Peyer's patch (tissue), 4 donors: Measurements from ENCODE around the gene CHST15. TPM values are rescaled to one million over a fixed set of nuclear protein-coding genes. Genes with fewer than 3 reads are reported as not detected.

ENCODE experiments used
- DNase-seq, 3 donors: peaks; one replicate each; pipeline ENCODE4 v3.0.0-alpha.2; 2017 to 2019
- H3K27ac ChIP-seq, 4 donors: fragments of 200-600 bp; sonication (generic); one replicate each; pipeline ENCODE4 v1.5.1; 2016 to 2019
- H3K27me3 ChIP-seq, 2 donors: fragments of 200-600 bp; sonication (generic); one replicate each; pipeline ENCODE4 v1.5.1; 2019
- H3K36me3 ChIP-seq, 3 donors: fragments of 200-600 bp; sonication (generic); one replicate each; pipeline ENCODE4 v1.5.1; 2016 to 2019
- H3K4me1 ChIP-seq, 4 donors: fragments of 200-600 bp; sonication (generic); one replicate each; pipeline ENCODE4 v1.5.1; 2016 to 2019
- H3K4me3 ChIP-seq, 4 donors: fragments of 200-600 bp; sonication (generic); 1 replicate in 3 of 4; 2 replicates in 1 of 4; pipeline ENCODE4 v1.5.1; 2016 to 2019; ENCODE audit warnings: mild to moderate bottlenecking in 1 of 4
- H3K9me3 ChIP-seq, 4 donors: fragments of 200-600 bp; sonication (generic); one replicate each; pipeline ENCODE4 v1.5.1; 2016 to 2019; ENCODE audit warnings: mild to moderate bottlenecking in 1 of 4
- POLR2A ChIP-seq, 2 donors: fragments of 450-650 bp; IDR thresholded peaks; one replicate each; pipeline ENCODE4 v1.5.1; 2017; ENCODE audit warnings: antibody characterized with exemption in 2 of 2, mild to moderate bottlenecking in 2 of 2, moderate library complexity in 2 of 2
- total RNA-seq, 4 donors: library from RNA; depleted of rRNA; stranded (reverse); fragments of >200 nt; gene quantifications; one replicate each; pipeline ENCODE4 v1.1.0, GENCODE V29; 2016
- TF ChIP-seq, protein P1 (sequence below), 6 experiments: fragments of 450-650 bp in 4 of 6; fragments of 200-600 bp in 2 of 6; sonication (generic) in 1 of 6; IDR thresholded peaks; one replicate each; pipeline ENCODE4 v1.5.1; 2017 to 2019; ENCODE audit warnings: antibody characterized with exemption in 6 of 6, mild to moderate bottlenecking in 3 of 6, moderate library complexity in 1 of 6

The CHST15 gene
- total RNA-seq, 4 donors from 2014 or later = 3.9 to 55.3 (median 10.9) TPM

DNA sequence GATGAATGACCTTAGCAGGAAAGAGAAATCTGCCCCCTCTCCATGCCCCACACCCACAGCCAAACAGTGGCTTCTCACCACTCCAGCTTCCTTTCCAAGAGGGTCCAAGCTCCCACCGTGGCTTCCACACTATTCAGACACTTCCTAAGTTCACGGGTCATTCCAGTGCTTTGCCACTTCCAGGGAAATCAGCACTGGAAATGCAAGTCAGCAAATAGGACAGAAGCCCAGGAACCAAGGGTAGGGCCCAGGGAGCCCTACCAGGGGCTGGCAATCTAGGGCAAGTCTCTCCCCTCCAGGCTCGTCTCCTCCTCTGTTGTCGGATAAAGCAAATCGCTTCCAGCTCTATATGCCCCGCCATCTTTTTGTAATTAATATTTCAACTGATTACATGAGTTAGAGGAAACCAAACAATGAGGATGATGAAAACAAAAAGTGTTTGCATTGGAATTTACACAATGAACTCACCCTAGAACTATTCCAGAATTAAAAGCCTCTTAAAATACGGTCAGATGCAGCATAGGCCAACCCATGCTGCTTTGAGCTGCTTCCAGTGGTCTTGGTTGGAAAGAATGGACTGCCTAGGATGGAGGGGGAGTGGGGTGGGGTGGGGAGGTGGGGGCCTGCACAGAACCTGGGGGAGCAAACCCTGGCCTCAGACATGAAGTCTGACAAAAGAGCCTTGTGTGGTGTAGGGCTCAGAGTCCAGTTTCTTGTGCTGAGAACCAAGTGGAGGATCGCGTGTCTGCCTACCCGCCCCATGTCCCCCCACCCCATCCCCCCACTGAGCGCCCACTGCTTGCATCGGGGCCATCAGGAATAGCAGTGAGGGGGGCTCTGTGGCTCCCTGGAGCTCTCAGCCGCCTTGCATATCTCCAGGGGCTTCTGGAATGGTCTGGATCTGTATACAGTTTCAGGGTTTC lies 127.2 kb downstream of the CHST15 start:
- no peak overlapping the region for H3K27ac ChIP-seq

DNA sequence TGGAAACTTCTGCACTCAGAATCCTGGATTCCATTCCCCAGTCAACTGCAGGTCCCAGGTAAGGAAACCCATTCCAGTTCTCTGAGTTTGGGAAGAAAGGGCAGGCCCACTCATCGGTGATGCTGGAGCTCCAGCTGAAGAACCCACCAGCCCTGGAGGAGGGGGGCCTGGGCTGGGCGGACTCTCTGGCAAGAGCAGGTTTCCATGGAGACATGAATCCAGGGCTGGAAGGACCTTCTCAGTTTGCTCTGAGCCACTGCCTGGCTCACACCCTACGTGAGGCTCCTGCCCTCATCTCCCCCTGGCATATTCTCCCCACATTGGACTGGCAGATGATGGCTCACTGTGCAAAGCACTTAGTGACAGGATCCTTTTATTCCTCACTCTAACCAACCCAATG lies 128.4 kb downstream of the CHST15 start:
- H3K36me3 ChIP-seq = no peaks in the 10 kb centered on the region
- DNase-seq = no peak
- H3K4me3 ChIP-seq = no peak overlapping the region
- no peak overlapping the region for H3K27ac ChIP-seq
- H3K9me3 ChIP-seq = no peaks in the 10 kb centered on the region
- peaks cover 0 to 3% (median 0%) of the 10 kb centered on the region in 4 donors for H3K4me1 ChIP-seq
- TF ChIP-seq POLR2A (IDR thresholded peaks at IDR 0.05) = no peak
- TF ChIP-seq, protein P1, sequence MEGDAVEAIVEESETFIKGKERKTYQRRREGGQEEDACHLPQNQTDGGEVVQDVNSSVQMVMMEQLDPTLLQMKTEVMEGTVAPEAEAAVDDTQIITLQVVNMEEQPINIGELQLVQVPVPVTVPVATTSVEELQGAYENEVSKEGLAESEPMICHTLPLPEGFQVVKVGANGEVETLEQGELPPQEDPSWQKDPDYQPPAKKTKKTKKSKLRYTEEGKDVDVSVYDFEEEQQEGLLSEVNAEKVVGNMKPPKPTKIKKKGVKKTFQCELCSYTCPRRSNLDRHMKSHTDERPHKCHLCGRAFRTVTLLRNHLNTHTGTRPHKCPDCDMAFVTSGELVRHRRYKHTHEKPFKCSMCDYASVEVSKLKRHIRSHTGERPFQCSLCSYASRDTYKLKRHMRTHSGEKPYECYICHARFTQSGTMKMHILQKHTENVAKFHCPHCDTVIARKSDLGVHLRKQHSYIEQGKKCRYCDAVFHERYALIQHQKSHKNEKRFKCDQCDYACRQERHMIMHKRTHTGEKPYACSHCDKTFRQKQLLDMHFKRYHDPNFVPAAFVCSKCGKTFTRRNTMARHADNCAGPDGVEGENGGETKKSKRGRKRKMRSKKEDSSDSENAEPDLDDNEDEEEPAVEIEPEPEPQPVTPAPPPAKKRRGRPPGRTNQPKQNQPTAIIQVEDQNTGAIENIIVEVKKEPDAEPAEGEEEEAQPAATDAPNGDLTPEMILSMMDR (IDR thresholded peaks at IDR 0.05) = no peak
- H3K27me3 ChIP-seq = no peaks in the 10 kb centered on the region

More for the DNA sequence above, 127.2 kb downstream of the CHST15 start:
- no peak for DNase-seq
- Histone ChIP-seq H3K27me3 (peaks cover 0 to 5% of the 10 kb centered on the region in 2 donors), H3K4me3 (no peak overlapping the region), H3K9me3 (no peaks in the 10 kb centered on the region), H3K36me3 (no peaks in the 10 kb centered on the region), H3K4me1 (peaks cover 0 to 3% (median 0%) of the 10 kb centered on the region in 4 donors)
- TF ChIP-seq, protein P1 (IDR thresholded peaks at IDR 0.05) = no peak
- TF ChIP-seq POLR2A (IDR thresholded peaks at IDR 0.05) = no peak

- no peak overlapping the region for H3K27ac ChIP-seq
- no peak for DNase-seq
- TF ChIP-seq, protein P1 (IDR thresholded peaks at IDR 0.05) = no peak
- no peak for TF ChIP-seq POLR2A (IDR thresholded peaks at IDR 0.05)
- H3K9me3 ChIP-seq = no peaks in the 10 kb centered on the region
- no peaks in the 10 kb centered on the region for H3K36me3 ChIP-seq
- H3K27me3 ChIP-seq = no peaks in the 10 kb centered on the region
- peaks cover 0 to 3% (median 0%) of the 10 kb centered on the region in 4 donors for H3K4me1 ChIP-seq
- no peak overlapping the region for H3K4me3 ChIP-seq
These were observed 130.5 kb downstream of the CHST15 start for GRCh38 chr10:123962756-123963530.

DNA sequence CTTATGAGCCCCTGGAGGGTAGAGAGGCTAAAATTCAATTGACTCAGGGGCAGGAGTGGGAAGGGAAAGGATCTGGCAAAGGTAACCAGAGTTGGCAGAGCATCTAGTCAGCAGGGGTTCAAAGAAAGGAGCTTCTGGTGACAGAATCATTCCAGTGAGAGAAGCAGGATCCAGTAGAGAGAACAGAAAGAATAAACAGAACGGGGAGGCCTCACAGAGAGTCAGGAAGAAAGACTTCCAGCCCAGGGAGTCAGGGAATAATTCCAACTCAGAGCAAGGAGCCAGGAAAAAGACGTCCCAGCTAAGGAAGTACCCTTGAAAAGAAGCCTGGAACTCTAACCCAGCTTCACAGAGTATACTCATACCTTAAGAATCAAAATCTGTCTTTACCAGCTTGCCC lies 135.2 kb downstream of the CHST15 start:
- no peaks in the 10 kb centered on the region for H3K9me3 ChIP-seq
- no peaks in the 10 kb centered on the region for H3K36me3 ChIP-seq
- no peak for DNase-seq
- H3K27ac ChIP-seq = peak overlapping the region in 1 of 4 donors; percentile 31
- H3K27me3 ChIP-seq = no peaks in the 10 kb centered on the region
- H3K4me1 ChIP-seq = no peaks in the 10 kb centered on the region
- no peak overlapping the region for H3K4me3 ChIP-seq
- TF ChIP-seq POLR2A (IDR thresholded peaks at IDR 0.05) = no peak
- TF ChIP-seq, protein P1 (IDR thresholded peaks at IDR 0.05) = no peak

Other genes with a start within 250 kb of the CHST15 start
- 10 to 100 TPM in 1 of 4 donors, 1 to 10 TPM in 3; 5.6 to 18.2 (median 7.7) TPM for gene CPXM2, start 201.8 kb downstream of the CHST15 start, total RNA-seq